PFSK-1 (cell line): ENCODE measurements around the gene HTR3A.

ENCODE experiments used
- FOXP2 ChIP-seq: optimal IDR thresholded peaks from 2 replicates; pipeline ENCODE3; 2011; ENCODE audit warnings: borderline replicate concordance, control low read depth, inconsistent platforms; ENCODE audit not compliant: insufficient read depth; ENCODE audit errors: extremely low read length, extremely low read depth
- POLR2AphosphoS5 ChIP-seq: IDR thresholded peaks from 2 replicates; pipeline ENCODE4 v1.6.1; 2012; ENCODE audit warnings: low read depth, mild to moderate bottlenecking, control low read depth, low read length, moderate library complexity
- SIN3A ChIP-seq: IDR thresholded peaks from 2 replicates; pipeline ENCODE4 v1.6.1; 2012; ENCODE audit warnings: mild to moderate bottlenecking, low read length, moderate library complexity, borderline replicate concordance; ENCODE audit not compliant: insufficient read depth
- TAF1 ChIP-seq: IDR thresholded peaks from 2 replicates; pipeline ENCODE4 v1.6.1; 2012; ENCODE audit warnings: low read length, control low read depth, borderline replicate concordance; ENCODE audit not compliant: insufficient read depth
- TF ChIP-seq, protein P1 (sequence below), 2 experiments: IDR thresholded peaks; 2 replicates each; pipeline versions ENCODE4 v1.6.1 to v1.8.0; 2011 to 2012; ENCODE audit warnings: low read depth in 2 of 2, low read length in 2 of 2, control low read depth in 1 of 2, inconsistent platforms in 1 of 2, mild to moderate bottlenecking in 1 of 2, moderate library complexity in 1 of 2; ENCODE audit not compliant: insufficient read depth in 1 of 2

HTR3A gene

DNA sequence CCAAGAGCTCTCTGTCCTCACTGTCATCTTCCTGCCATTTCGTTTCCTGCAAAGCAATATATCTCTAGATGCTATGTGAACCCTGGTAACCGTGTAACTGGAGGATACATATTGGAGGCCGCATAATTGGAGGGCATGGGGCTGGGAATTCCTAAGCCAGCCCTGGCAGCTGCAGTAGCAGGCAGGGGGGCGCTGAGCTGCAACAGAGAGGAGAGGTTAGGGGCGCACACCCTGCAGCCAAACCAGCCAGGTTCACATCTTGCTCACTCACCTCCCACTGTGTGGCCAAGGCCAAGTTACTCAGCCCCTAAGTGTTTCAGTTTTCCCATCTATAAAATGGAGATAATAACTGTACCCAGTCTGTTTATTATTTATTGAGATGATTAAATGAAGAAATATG lies 44.7 kb downstream of the HTR3A start:
- TF ChIP-seq TAF1 (no peak), SIN3A (no peak)
- TF ChIP-seq, protein P1, sequence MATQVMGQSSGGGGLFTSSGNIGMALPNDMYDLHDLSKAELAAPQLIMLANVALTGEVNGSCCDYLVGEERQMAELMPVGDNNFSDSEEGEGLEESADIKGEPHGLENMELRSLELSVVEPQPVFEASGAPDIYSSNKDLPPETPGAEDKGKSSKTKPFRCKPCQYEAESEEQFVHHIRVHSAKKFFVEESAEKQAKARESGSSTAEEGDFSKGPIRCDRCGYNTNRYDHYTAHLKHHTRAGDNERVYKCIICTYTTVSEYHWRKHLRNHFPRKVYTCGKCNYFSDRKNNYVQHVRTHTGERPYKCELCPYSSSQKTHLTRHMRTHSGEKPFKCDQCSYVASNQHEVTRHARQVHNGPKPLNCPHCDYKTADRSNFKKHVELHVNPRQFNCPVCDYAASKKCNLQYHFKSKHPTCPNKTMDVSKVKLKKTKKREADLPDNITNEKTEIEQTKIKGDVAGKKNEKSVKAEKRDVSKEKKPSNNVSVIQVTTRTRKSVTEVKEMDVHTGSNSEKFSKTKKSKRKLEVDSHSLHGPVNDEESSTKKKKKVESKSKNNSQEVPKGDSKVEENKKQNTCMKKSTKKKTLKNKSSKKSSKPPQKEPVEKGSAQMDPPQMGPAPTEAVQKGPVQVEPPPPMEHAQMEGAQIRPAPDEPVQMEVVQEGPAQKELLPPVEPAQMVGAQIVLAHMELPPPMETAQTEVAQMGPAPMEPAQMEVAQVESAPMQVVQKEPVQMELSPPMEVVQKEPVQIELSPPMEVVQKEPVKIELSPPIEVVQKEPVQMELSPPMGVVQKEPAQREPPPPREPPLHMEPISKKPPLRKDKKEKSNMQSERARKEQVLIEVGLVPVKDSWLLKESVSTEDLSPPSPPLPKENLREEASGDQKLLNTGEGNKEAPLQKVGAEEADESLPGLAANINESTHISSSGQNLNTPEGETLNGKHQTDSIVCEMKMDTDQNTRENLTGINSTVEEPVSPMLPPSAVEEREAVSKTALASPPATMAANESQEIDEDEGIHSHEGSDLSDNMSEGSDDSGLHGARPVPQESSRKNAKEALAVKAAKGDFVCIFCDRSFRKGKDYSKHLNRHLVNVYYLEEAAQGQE (IDR thresholded peaks at IDR 0.05; ENCODE audit: insufficient read depth in 1 of 2, low read depth in 2 of 2, low read length in 2 of 2) = no peak

DNA sequence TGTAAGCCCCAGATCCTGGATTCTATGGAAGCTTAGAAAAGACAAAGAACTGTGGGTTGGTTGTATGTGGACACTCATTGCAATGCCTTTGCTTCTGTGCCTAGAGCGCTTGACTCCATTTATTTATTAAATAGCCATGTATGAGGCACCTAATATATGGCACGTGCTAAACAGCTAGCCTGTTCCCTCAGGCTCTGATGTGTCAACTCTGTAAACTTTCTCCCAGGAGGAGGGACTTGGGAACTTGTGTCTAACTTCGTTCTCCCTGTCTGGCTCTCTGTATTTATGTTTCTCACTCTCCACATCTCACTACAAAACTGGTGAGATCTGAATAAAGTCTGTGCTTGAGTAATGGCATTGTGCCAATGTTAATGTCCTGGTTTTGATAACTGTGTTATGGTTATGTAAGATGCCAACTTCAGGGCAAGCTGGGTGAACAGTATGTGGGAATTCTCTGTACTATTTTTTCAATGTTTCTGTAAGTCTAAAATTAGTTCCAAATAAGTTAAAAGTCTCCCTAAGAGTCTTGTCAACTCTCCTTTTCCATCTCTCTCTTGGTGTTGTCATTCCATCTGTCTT lies 50.5 kb downstream of the HTR3A start:
- TF ChIP-seq, protein P1 (IDR thresholded peaks at IDR 0.05; ENCODE audit: insufficient read depth in 1 of 2, low read depth in 2 of 2, low read length in 2 of 2) = no peak
- no peak for TF ChIP-seq SIN3A
- TF ChIP-seq FOXP2 = no peak
- no peak for TF ChIP-seq POLR2AphosphoS5
- no peak for TF ChIP-seq TAF1

DNA sequence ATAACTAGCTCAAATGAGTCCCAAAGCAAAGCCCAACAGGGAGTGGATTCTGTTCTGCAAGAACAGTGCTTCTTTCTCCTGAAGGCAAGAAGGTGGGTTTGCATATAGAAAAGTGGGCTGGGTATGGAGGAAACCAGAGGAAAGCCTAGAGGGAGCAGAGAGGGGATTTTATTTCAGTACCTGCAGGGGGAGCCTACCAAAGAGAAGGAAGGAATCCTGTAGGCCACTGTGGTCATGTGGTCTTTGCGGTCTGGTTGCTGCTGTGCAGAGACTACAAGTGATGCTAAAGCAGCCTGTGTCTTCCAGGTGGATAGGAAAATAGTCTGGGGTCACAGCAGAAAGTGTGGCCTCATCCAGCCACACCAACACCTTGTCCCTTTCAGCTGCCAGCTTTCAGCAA lies 51.4 kb downstream of the HTR3A start:
- TF ChIP-seq POLR2AphosphoS5 (no peak), FOXP2 (no peak), TAF1 (no peak), SIN3A (no peak)
- TF ChIP-seq, protein P1 (IDR thresholded peaks at IDR 0.05; ENCODE audit: insufficient read depth in 1 of 2, low read depth in 2 of 2, low read length in 2 of 2) = no peak

DNA sequence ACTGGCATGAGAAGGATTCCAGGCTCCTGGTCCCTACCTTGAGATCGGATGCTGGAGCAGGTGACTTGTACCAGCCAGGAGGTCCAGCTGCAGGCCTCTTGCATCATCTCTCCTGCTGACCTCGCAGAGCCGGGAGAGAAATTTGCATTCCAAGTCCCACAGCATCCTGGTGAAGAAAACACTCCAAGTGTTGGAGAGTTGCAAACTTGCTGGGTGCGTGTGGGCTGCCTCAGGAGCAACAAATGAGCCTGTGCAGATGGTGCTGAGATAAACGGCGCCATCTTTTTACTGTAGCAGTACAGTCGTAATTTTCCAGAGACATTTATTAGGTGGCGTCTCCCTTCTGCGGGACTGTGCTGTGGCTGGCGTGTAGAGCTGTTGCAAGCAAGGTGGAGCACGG lies 52.5 kb downstream of the HTR3A start:
- TF ChIP-seq POLR2AphosphoS5 (no peak), FOXP2 (no peak), TAF1 (no peak), SIN3A (no peak)
- TF ChIP-seq, protein P1 (IDR thresholded peaks at IDR 0.05; ENCODE audit: insufficient read depth in 1 of 2, low read depth in 2 of 2, low read length in 2 of 2) = no peak

DNA sequence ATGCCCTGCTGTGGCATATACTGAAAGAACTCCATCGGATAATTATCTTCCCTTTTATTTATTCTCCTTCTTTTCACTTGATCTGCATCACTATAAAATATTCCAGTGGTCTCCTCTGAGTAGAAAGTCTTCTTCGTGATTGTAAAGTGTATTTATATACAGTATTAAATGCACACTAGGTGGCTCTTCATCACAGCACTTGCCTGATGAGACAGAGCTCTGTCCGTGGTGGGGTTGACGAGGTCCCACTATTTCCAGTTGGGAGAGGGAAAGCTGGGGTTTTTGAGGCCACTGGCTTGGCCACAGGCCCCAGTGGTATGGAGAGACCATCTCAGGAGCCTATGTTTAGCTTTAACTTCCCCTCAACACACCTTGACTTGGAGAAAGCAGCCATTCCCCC lies 53.0 kb downstream of the HTR3A start:
- TF ChIP-seq SIN3A (no peak), FOXP2 (no peak), TAF1 (no peak), POLR2AphosphoS5 (no peak)
- TF ChIP-seq, protein P1 (IDR thresholded peaks at IDR 0.05; ENCODE audit: insufficient read depth in 1 of 2, low read depth in 2 of 2, low read length in 2 of 2) = peak; percentile 59 to 90; a peak in 3 of 4 replicates
